HCT116 (cell line): ENCODE measurements around the gene CFDP1. TPM values are rescaled to one million over a fixed set of nuclear protein-coding genes. Genes with fewer than 3 reads are reported as not detected.

Experiments used
- ATAC-seq: fragments of 200-7000 bp; cut with Tn5 transposase; 2 replicates; pipeline ENCODE4 v1.9.1; 2020; ENCODE audit warnings: mild to moderate bottlenecking, moderate library complexity
- BruUV-seq: library from RNA; stranded (reverse); fragments of 400-500 nt; replicated peaks from 2 replicates; lab custom pipeline; 2021; lab: Mats Ljungman, UMichigan
- CTCF ChIA-PET: fragments of 300-600 bp; sonication (Branson Sonifier 250); formaldehyde crosslinking; loops from one replicate; lab custom pipeline; 2021; ENCODE audit warnings: antibody characterized with exemption; lab: Charles Lee
- POLR2A ChIA-PET: fragments of 300-600, 350-600 bp; sonication (Branson Sonifier 250); formaldehyde crosslinking; loops from one replicate; lab custom pipeline; 2021; ENCODE audit warnings: antibody characterized with exemption; lab: Charles Lee
- RAD21 ChIA-PET, 2 experiments: fragments of 300-600 bp; sonication (Branson Sonifier 250); formaldehyde crosslinking; loops; one replicate each; lab custom pipeline; 2023; ENCODE audit warnings: low total read pairs in 2 of 2; ENCODE audit not compliant: uncharacterized antibody in 2 of 2, unreplicated experiment in 2 of 2, low non-redundant PET in 1 of 2; lab: Charles Lee
- DNase-seq: peaks from one replicate; pipeline ENCODE4 v3.0.0-alpha.2; 2010; ENCODE audit warnings: low read depth, low spot score
- H2AFZ ChIP-seq: fragments of 200-600 bp; shearing (Covaris generic), sonication (generic); 2 replicates; pipeline ENCODE4 v1.6.1; 2017; ENCODE audit warnings: low read depth, mixed run types, mixed read lengths, antibody characterized with exemption, low read length; ENCODE audit not compliant: poor library complexity, severe bottlenecking
- H3K27ac ChIP-seq: 2 replicates; pipeline ENCODE4 v1.5.1; 2012; ENCODE audit warnings: low read depth, low read length
- H3K27me3 ChIP-seq: fragments of 200-600 bp; sonication (generic); 2 replicates; pipeline ENCODE4 v1.6.1; 2016; ENCODE audit warnings: mixed run types, low read length, mixed read lengths; ENCODE audit not compliant: insufficient read depth
- H3K36me3 ChIP-seq, 2 experiments: fragments of 200-500 bp in 1 of 2; fragments of 200-600 bp in 1 of 2; sonication (Bioruptor generic) in 1 of 2; sonication (generic) in 1 of 2; 2 replicates each; pipeline versions ENCODE4 v1.5.1 to v1.6.1; 2014 to 2016; ENCODE audit warnings: low read length in 2 of 2, inconsistent platforms in 1 of 2, mixed read lengths in 1 of 2, mixed run types in 1 of 2; ENCODE audit not compliant: insufficient read depth in 2 of 2, control insufficient read depth in 1 of 2
- H3K4me1 ChIP-seq, 2 experiments: fragments of 200-600 bp in 1 of 2; sonication (generic) in 1 of 2; 2 replicates each; pipeline versions ENCODE4 v1.5.1 to v1.6.1; 2012 to 2017; ENCODE audit warnings: low read length in 2 of 2, inconsistent platforms in 1 of 2, mild to moderate bottlenecking in 1 of 2, mixed read lengths in 1 of 2, mixed run types in 1 of 2, moderate library complexity in 1 of 2; ENCODE audit not compliant: insufficient read depth in 2 of 2, control insufficient read depth in 1 of 2
- H3K4me2 ChIP-seq: fragments of 200-600 bp; sonication (generic); 2 replicates; pipeline ENCODE4 v1.6.1; 2017; ENCODE audit warnings: mixed run types, low read length, mixed read lengths
- H3K4me3 ChIP-seq, 2 experiments: fragments of 200-600 bp in 1 of 2; sonication (generic) in 1 of 2; replicated peaks in 1 of 2; 2 replicates each; pipeline ENCODE4 v1.5.1; 2011 to 2016; ENCODE audit warnings: low read length in 2 of 2, control low read depth in 1 of 2, low read depth in 1 of 2, mild to moderate bottlenecking in 1 of 2, mixed read lengths in 1 of 2, mixed run types in 1 of 2
- H3K79me2 ChIP-seq: fragments of 200-600 bp; sonication (generic); 2 replicates; pipeline ENCODE4 v1.6.1; 2017; ENCODE audit warnings: mild to moderate bottlenecking, mixed run types, low read length, moderate library complexity, mixed read lengths; ENCODE audit not compliant: insufficient read depth
- H3K9ac ChIP-seq: fragments of 200-600 bp; sonication (generic); 2 replicates; pipeline ENCODE4 v1.6.1; 2016; ENCODE audit warnings: low read length, mixed read lengths
- H3K9me2 ChIP-seq: fragments of 200-600 bp; sonication (generic), shearing (Covaris generic); 2 replicates; pipeline ENCODE4 v1.6.1; 2017; ENCODE audit warnings: mixed run types, mild to moderate bottlenecking, moderate library complexity; ENCODE audit not compliant: insufficient read depth
- H3K9me3 ChIP-seq, 2 experiments: fragments of 200-500 bp in 1 of 2; fragments of 200-600 bp in 1 of 2; sonication (Bioruptor generic) in 1 of 2; sonication (generic) in 1 of 2; 2 replicates each; pipeline ENCODE4 v1.6.1; 2014 to 2017; ENCODE audit warnings: low read length in 2 of 2, mixed read lengths in 2 of 2, inconsistent platforms in 1 of 2, low read depth in 1 of 2, mild to moderate bottlenecking in 1 of 2, mixed run types in 1 of 2, moderate library complexity in 1 of 2; ENCODE audit not compliant: control insufficient read depth in 1 of 2, insufficient read depth in 1 of 2
- H4K20me1 ChIP-seq: fragments of 200-600 bp; sonication (generic), shearing (Covaris generic); 2 replicates; pipeline ENCODE4 v1.6.1; 2017; ENCODE audit warnings: mixed run types, mild to moderate bottlenecking, moderate library complexity; ENCODE audit not compliant: insufficient read depth
- ATF3 ChIP-seq: IDR thresholded peaks from 2 replicates; pipeline ENCODE4 v1.6.1; 2012
- CBX3 ChIP-seq: IDR thresholded peaks from 2 replicates; pipeline ENCODE4 v1.6.1; 2012; ENCODE audit warnings: low read depth
- EGR1 ChIP-seq: IDR thresholded peaks from 2 replicates; pipeline ENCODE4 v1.6.1; 2012; ENCODE audit warnings: low read depth
- ELF1 ChIP-seq: IDR thresholded peaks from 2 replicates; pipeline ENCODE4 v1.6.1; 2012; ENCODE audit warnings: low read depth, borderline replicate concordance
- EZH2 ChIP-seq: fragments of 200-600 bp; sonication (generic); IDR thresholded peaks from 2 replicates; pipeline ENCODE4 v1.6.1; 2017; ENCODE audit warnings: antibody characterized with exemption, mixed run types
- EZH2phosphoT487 ChIP-seq: fragments of 200-600 bp; IDR thresholded peaks from 2 replicates; pipeline ENCODE4 v1.6.1; 2018; ENCODE audit warnings: antibody characterized with exemption, borderline replicate concordance
- JUND ChIP-seq: IDR thresholded peaks from 2 replicates; pipeline ENCODE4 v1.6.1; 2012
- MAX ChIP-seq: IDR thresholded peaks from 2 replicates; pipeline ENCODE4 v1.6.1; 2012
- POLR2A ChIP-seq: IDR thresholded peaks from 2 replicates; pipeline ENCODE4 v1.7.0; 2011; ENCODE audit warnings: borderline replicate concordance; ENCODE audit not compliant: insufficient read depth, insufficient read length; ENCODE audit errors: extremely low read depth
- POLR2AphosphoS5 ChIP-seq: IDR thresholded peaks from 2 replicates; pipeline ENCODE4 v1.6.1; 2011; ENCODE audit warnings: mild to moderate bottlenecking, low read depth, low read length, moderate library complexity
- REST ChIP-seq: IDR thresholded peaks from 2 replicates; pipeline ENCODE4 v1.6.1; 2012; ENCODE audit warnings: low read depth
- SIN3A ChIP-seq: IDR thresholded peaks from 2 replicates; pipeline ENCODE4 v1.6.1; 2012; ENCODE audit warnings: low read depth
- SP1 ChIP-seq: IDR thresholded peaks from 2 replicates; pipeline ENCODE4 v1.6.1; 2012; ENCODE audit warnings: low read depth
- SRF ChIP-seq: IDR thresholded peaks from 2 replicates; pipeline ENCODE4 v1.6.1; 2012; ENCODE audit warnings: low read depth
- TCF7L2 ChIP-seq: IDR thresholded peaks from 2 replicates; pipeline ENCODE4 v1.7.0; 2011; ENCODE audit warnings: borderline replicate concordance, inconsistent platforms; ENCODE audit not compliant: insufficient read depth, insufficient read length; ENCODE audit errors: extremely low read depth
- YY1 ChIP-seq: IDR thresholded peaks from 2 replicates; pipeline ENCODE4 v1.6.1; 2011; ENCODE audit warnings: low read length, low read depth, moderate library complexity, mild to moderate bottlenecking; ENCODE audit not compliant: insufficient replicate concordance; ENCODE audit errors: extremely low read depth
- ZBTB33 ChIP-seq: IDR thresholded peaks from 2 replicates; pipeline ENCODE4 v1.6.1; 2011; ENCODE audit warnings: mild to moderate bottlenecking, low read length, moderate library complexity; ENCODE audit not compliant: insufficient replicate concordance; ENCODE audit errors: extremely low read depth
- ZFX ChIP-seq: fragments of 450-650 bp; IDR thresholded peaks from 2 replicates; pipeline ENCODE4 v1.6.1; 2017
- ZNF274 ChIP-seq: fragments of 200-500 bp; sonication (Bioruptor generic); IDR thresholded peaks from 2 replicates; pipeline ENCODE4 v1.6.1; 2014; ENCODE audit warnings: mild to moderate bottlenecking, low read depth, low read length, inconsistent platforms
- intact Hi-C: fragments of 100-400 bp; cut with micrococcal nuclease; formaldehyde crosslinking; loops from 2 replicates; pipeline ENCODE4 v1.10.0; 2022
- total RNA-seq: library from RNA; stranded (reverse); gene quantifications from one replicate; pipeline ENCODE4 v1.2.1, GENCODE V29; 2021; ENCODE audit not compliant: unreplicated experiment

Gene CFDP1
- total RNA-seq, 1 experiment from 2014 or later, result 45.3 TPM

GRCh38 chr16:75248536-75249380 is 184.5 kb downstream of the CFDP1 start:
- H4K20me1 ChIP-seq, result no peaks in the 10 kb centered on the region

More at GRCh38 chr16:75248536-75249380, 184.5 kb downstream of the CFDP1 start:
- H3K9me3 ChIP-seq, result no peaks in the 10 kb centered on the region
- H3K4me3 ChIP-seq, result no peak overlapping the region
- ATAC-seq, result no peak
- H2AFZ ChIP-seq, result no peak overlapping the region
- intact Hi-C loops, result no loop called here
- DNase-seq, result no peak
- H3K9ac ChIP-seq, result 0 out of 2 replicates have a peak overlapping the region, but pooled peaks have one; percentile 91
- BruUV-seq, result no TSS peak
- ChIA-PET POLR2A (interaction anchor here (2.1 kb wide), 1 partner anchor 57 kb away, joined by 5 read pairs; no protein-coding TSS in a partner anchor), CTCF (no interaction called here), RAD21 (interaction anchor here in 1 of 2 experiments (0.9 kb wide), 1 partner anchor 56 kb away, joined by 3 read pairs; no protein-coding TSS in a partner anchor)
- H3K9me2 ChIP-seq, result no peaks in the 10 kb centered on the region
- H3K27ac ChIP-seq, result peak overlapping the region; percentile 97; the same call in 1 of the 2 replicates
- H3K4me2 ChIP-seq, result peak overlapping the region; percentile 85
- no peaks in the 10 kb centered on the region; a peak in 1 of 4 replicates for H3K36me3 ChIP-seq
- H3K79me2 ChIP-seq, result peaks cover 80% of the 10 kb centered on the region
- no peaks in the 10 kb centered on the region for H3K27me3 ChIP-seq
- TF ChIP-seq ELF1, result no peak
- no peak for TF ChIP-seq EGR1
- TF ChIP-seq EZH2, result no peak
- TF ChIP-seq SRF, result no peak
- TF ChIP-seq CBX3, result no peak
- no peak for TF ChIP-seq EZH2phosphoT487
- TF ChIP-seq ZNF274, result no peak
- TF ChIP-seq POLR2A, result no peak
- no peak for TF ChIP-seq ATF3
- no peak for TF ChIP-seq YY1
- TF ChIP-seq SP1, result no peak
- TF ChIP-seq REST, result no peak
- TF ChIP-seq MAX, result no peak
- no peak for TF ChIP-seq ZFX
- TF ChIP-seq POLR2AphosphoS5, result no peak
- no peak for TF ChIP-seq TCF7L2
- no peak for TF ChIP-seq SIN3A
- no peak for TF ChIP-seq JUND
- TF ChIP-seq ZBTB33, result no peak
- peaks cover 72 to 87% of the 10 kb centered on the region in 2 experiments for H3K4me1 ChIP-seq
